HEK293 (cell line): Measurements from ENCODE around the gene BCL2L1.

ENCODE experiments used
- CTCF ChIA-PET: fragments of 350-600 bp; formaldehyde crosslinking; extraction: SDS; loops from one replicate; lab custom pipeline; 2021; ENCODE audit warnings: antibody characterized with exemption; lab: Yijun Ruan, JAX
- POLR2A ChIA-PET: fragments of 300-600 bp; formaldehyde crosslinking; extraction: SDS; loops from one replicate; lab custom pipeline; 2020; ENCODE audit warnings: antibody characterized with exemption, inconsistent platforms; lab: Yijun Ruan, JAX
- H3K27ac ChIP-seq: fragments of 200-500 bp; sonication (Bioruptor generic); 2 replicates; pipeline ENCODE4 v1.5.1; 2014; ENCODE audit warnings: low read depth, low read length, control low read depth, inconsistent platforms; ENCODE audit errors: extremely low read depth
- H3K36me3 ChIP-seq, 2 experiments: fragments of 200-500 bp in 1 of 2; sonication (Bioruptor generic) in 1 of 2; 1 replicate in 1 of 2; 2 replicates in 1 of 2; pipeline ENCODE4 v1.5.1; 2014 to 2017; ENCODE audit warnings: inconsistent platforms in 2 of 2, low read length in 2 of 2; ENCODE audit not compliant: control insufficient read depth in 2 of 2, insufficient read depth in 1 of 2
- H3K4me1 ChIP-seq: fragments of 200-500 bp; sonication (Bioruptor generic); 2 replicates; pipeline ENCODE4 v1.5.1; 2014; ENCODE audit warnings: mild to moderate bottlenecking, low read length, inconsistent platforms; ENCODE audit not compliant: control insufficient read depth, insufficient read depth
- H3K4me3 ChIP-seq: 2 replicates; pipeline ENCODE4 v1.5.1; 2011; ENCODE audit warnings: low read depth, mild to moderate bottlenecking, control low read depth, low read length, moderate library complexity
- H3K9me3 ChIP-seq: fragments of 200-500 bp; sonication (Bioruptor generic); 2 replicates; pipeline ENCODE4 v1.5.1; 2014; ENCODE audit warnings: low read depth, low read length, inconsistent platforms; ENCODE audit not compliant: control insufficient read depth, insufficient read depth
- FEZF1 ChIP-seq: fragments of 450-650 bp; formaldehyde crosslinking; IDR thresholded peaks from 2 replicates; pipeline ENCODE4 v1.5.1; 2016; ENCODE audit warnings: missing biosample characterization, missing genetic modification characterization
- GLIS1 ChIP-seq: fragments of 450-650 bp; formaldehyde crosslinking; IDR thresholded peaks from 2 replicates; pipeline ENCODE4 v1.5.1; 2016; ENCODE audit warnings: missing biosample characterization, missing genetic modification characterization
- KLF1 ChIP-seq: fragments of 450-650 bp; formaldehyde crosslinking; IDR thresholded peaks from 2 replicates; pipeline ENCODE4 v1.5.1; 2016; ENCODE audit warnings: missing biosample characterization, missing genetic modification characterization
- KLF17 ChIP-seq: fragments of 450-650 bp; formaldehyde crosslinking; IDR thresholded peaks from 2 replicates; pipeline ENCODE4 v1.5.1; 2016; ENCODE audit warnings: missing biosample characterization, missing genetic modification characterization
- MZF1 ChIP-seq: fragments of 450-650 bp; formaldehyde crosslinking; IDR thresholded peaks from 2 replicates; pipeline ENCODE4 v1.5.1; 2017; ENCODE audit warnings: missing biosample characterization, missing genetic modification characterization, borderline replicate concordance
- PRDM10 ChIP-seq: fragments of 450-650 bp; formaldehyde crosslinking; IDR thresholded peaks from 2 replicates; pipeline ENCODE4 v1.5.1; 2016; ENCODE audit warnings: missing biosample characterization, missing genetic modification characterization
- SCRT1 ChIP-seq: fragments of 450-650 bp; formaldehyde crosslinking; IDR thresholded peaks from 2 replicates; pipeline ENCODE4 v1.5.1; 2016; ENCODE audit warnings: missing biosample characterization, missing genetic modification characterization, borderline replicate concordance
- SCRT2 ChIP-seq: fragments of 450-650 bp; formaldehyde crosslinking; IDR thresholded peaks from 2 replicates; pipeline ENCODE4 v1.5.1; 2016; ENCODE audit warnings: missing biosample characterization, missing genetic modification characterization
- ZFP41 ChIP-seq: fragments of 450-650 bp; formaldehyde crosslinking; IDR thresholded peaks from 2 replicates; pipeline ENCODE4 v1.5.1; 2016; ENCODE audit warnings: missing biosample characterization, missing genetic modification characterization, borderline replicate concordance
- ZNF354C ChIP-seq: fragments of 450-650 bp; formaldehyde crosslinking; IDR thresholded peaks from 2 replicates; pipeline ENCODE4 v1.5.1; 2016; ENCODE audit warnings: missing biosample characterization, missing genetic modification characterization, low read depth, borderline replicate concordance
- ZNF610 ChIP-seq: fragments of 450-650 bp; formaldehyde crosslinking; IDR thresholded peaks from 2 replicates; pipeline ENCODE4 v1.5.1; 2016; ENCODE audit warnings: missing biosample characterization, missing genetic modification characterization, borderline replicate concordance
- ZNF645 ChIP-seq: fragments of 450-650 bp; formaldehyde crosslinking; IDR thresholded peaks from 2 replicates; pipeline ENCODE4; 2016; ENCODE audit warnings: missing biosample characterization, missing genetic modification characterization
- ZNF658 ChIP-seq: fragments of 450-650 bp; formaldehyde crosslinking; IDR thresholded peaks from 2 replicates; pipeline ENCODE4; 2016; ENCODE audit warnings: missing biosample characterization, missing genetic modification characterization
- ZNF830 ChIP-seq: fragments of 450-650 bp; IDR thresholded peaks from 2 replicates; pipeline ENCODE4 v1.5.0; 2018; ENCODE audit warnings: missing biosample characterization, missing genetic modification characterization, low read depth, mild to moderate bottlenecking, moderate library complexity
- TF ChIP-seq, protein P1 (sequence below): fragments of 450-650 bp; formaldehyde crosslinking; IDR thresholded peaks from 2 replicates; pipeline ENCODE4 v1.5.1; 2016; ENCODE audit warnings: missing biosample characterization, missing genetic modification characterization
- TF ChIP-seq, protein P2 (sequence below): IDR thresholded peaks from 2 replicates; pipeline ENCODE4 v1.6.1; 2011; ENCODE audit warnings: mild to moderate bottlenecking, low read depth, low read length, borderline replicate concordance

The BCL2L1 gene

DNA sequence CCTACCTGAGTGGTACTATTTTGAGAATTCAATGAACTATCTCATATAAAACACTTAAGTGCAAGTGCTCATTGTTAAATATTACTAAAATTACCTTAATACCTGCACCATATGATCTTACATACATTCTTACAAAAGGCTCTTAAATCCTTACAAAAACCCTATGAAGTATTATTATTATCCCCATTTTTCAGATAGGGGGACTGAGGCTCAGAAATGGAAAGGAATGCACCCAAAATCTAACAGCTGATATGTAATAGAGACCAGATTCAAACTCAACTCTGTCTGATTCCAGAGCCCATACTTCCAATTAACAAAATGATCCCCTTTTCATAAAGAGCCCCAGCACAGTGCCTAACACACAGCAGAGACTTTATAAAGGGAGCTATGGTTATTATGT is 17.5 kb downstream of the BCL2L1 start (continued):
- TF ChIP-seq ZNF658 (tag by site-specific recombination) (no peak), ZFP41 (tag by site-specific recombination) (no peak), ZNF354C (tag by site-specific recombination) (no peak), MZF1 (tag by site-specific recombination) (no peak)
- TF ChIP-seq, protein P1, sequence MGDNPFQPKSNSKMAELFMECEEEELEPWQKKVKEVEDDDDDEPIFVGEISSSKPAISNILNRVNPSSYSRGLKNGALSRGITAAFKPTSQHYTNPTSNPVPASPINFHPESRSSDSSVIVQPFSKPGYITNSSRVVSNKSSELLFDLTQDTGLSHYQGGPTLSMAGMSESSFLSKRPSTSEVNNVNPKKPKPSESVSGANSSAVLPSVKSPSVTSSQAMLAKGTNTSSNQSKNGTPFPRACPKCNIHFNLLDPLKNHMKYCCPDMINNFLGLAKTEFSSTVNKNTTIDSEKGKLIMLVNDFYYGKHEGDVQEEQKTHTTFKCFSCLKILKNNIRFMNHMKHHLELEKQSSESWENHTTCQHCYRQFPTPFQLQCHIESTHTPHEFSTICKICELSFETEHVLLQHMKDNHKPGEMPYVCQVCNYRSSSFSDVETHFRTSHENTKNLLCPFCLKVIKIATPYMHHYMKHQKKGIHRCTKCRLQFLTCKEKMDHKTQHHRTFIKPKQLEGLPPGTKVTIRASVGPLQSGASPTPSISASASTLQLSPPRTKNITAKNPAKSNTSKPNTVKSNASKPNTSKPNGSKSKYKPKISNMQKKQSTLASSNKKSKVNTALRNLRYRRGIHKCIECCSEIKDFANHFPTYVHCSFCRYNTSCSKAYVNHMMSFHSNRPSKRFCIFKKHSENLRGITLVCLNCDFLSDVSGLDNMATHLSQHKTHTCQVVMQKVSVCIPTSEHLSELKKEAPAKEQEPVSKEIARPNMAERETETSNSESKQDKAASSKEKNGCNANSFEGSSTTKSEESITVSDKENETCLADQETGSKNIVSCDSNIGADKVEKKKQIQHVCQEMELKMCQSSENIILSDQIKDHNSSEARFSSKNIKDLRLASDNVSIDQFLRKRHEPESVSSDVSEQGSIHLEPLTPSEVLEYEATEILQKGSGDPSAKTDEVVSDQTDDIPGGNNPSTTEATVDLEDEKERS (tag by site-specific recombination) = no peak
- TF ChIP-seq, all 188 proteins: peak for 0

DNA sequence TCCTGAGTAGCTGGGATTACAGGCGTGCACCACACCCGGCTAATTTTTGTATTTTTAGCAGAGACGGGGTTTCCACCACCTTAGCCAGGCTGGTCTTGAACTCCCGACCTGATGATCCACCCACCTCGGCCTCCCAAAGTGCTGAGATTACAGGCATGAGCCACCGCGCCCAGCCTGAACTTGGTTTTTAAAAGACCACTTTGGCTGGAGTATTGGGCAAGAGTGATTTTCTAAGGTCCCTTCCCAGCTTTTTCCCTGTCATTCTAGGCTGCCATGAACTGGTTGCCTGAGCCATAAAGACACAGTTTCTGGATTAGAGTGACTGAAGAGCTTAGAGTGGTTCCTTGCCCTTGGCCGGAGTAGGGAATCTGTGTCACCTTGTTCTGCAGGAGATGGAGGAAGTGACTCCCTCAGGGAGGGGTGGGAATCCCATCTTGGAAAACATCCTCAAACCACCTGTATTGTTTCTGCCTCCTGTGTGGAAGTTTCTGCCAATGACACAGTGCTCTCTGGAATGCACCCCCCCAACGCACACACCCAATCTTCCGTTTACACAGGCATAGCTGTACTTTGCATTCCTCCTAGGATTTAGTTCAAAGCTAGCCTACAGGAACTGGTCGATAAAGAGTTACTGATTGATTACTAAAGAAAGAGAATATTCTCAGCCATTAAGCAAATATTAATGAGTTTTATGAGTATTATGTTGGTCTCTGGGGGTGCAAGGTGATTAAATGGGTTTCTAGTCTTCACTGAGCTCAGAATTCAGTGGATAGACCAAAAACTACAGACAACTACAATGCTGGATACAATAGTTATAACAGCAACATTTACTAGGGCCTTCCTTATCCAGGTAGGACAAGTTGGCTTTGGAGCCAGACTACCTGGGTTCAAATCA is 18.2 kb downstream of the BCL2L1 start:
- Histone ChIP-seq H3K9me3 (no peaks in the 10 kb centered on the region), H3K4me1 (no peaks in the 10 kb centered on the region), H3K36me3 (peaks cover 0 to 20% of the 10 kb centered on the region in 2 experiments; a peak in 2 of 3 replicates), H3K27ac (no peak overlapping the region), H3K4me3 (no peak overlapping the region)
- ChIA-PET POLR2A (interaction anchor here (0.6 to 2.4 kb wide), 5 partner anchors 13 to 21 kb away, joined by 3 to 6 read pairs (median 4); partner anchors contain the start of gene BCL2L1), CTCF (interaction anchor here (0.6 to 4.0 kb wide), 5 partner anchors 19 to 149 kb away, joined by 3 to 19 read pairs (median 3); partner anchors contain the start of gene BCL2L1)
- TF ChIP-seq, protein P2, sequence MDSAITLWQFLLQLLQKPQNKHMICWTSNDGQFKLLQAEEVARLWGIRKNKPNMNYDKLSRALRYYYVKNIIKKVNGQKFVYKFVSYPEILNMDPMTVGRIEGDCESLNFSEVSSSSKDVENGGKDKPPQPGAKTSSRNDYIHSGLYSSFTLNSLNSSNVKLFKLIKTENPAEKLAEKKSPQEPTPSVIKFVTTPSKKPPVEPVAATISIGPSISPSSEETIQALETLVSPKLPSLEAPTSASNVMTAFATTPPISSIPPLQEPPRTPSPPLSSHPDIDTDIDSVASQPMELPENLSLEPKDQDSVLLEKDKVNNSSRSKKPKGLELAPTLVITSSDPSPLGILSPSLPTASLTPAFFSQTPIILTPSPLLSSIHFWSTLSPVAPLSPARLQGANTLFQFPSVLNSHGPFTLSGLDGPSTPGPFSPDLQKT = no peak
- TF ChIP-seq KLF17 (tag by site-specific recombination) (peak; percentile 28; the same call in 1 of the 2 replicates), SCRT2 (tag by site-specific recombination) (peak; percentile 33; the same call in 1 of the 2 replicates), ZNF610 (tag by site-specific recombination) (no peak), ZNF830 (tag by site-specific recombination) (no peak), PRDM10 (tag by site-specific recombination) (peak; percentile 37; the same call in 1 of the 2 replicates), FEZF1 (tag by site-specific recombination) (no peak), SCRT1 (tag by site-specific recombination) (no peak), ZNF645 (tag by site-specific recombination) (no peak), KLF1 (tag by site-specific recombination) (peak; percentile 33; the same call in 1 of the 2 replicates), GLIS1 (tag by site-specific recombination) (peak; percentile 98)
